Measurements from ENCODE around the gene ZCRB1.
"Not testable (repeated sequence)": the region's sequence is repeated elsewhere in the genome, so short reads cannot be mapped to it uniquely, and the experiment has no call there.

The ZCRB1 gene

GRCh38 chr12:42362647-42363260, 36.9 kb upstream of the ZCRB1 start:
- no peak for TF ChIP-seq CTCF (IDR thresholded peaks at IDR 0.05; ENCODE audit: insufficient read depth, missing control alignments)
- DNase-seq (ENCODE audit: insufficient read length, low spot score) (no peak), FAIRE-seq (no peak)

GRCh38 chr12:42361909-42362646, 36.2 kb upstream of the ZCRB1 start:
- DNase-seq (ENCODE audit: insufficient read length, low spot score): no peak
- no peak for TF ChIP-seq CTCF (IDR thresholded peaks at IDR 0.05; ENCODE audit: insufficient read depth, missing control alignments)
- no peak for FAIRE-seq

GRCh38 chr12:42360747-42361403, 35.0 kb upstream of the ZCRB1 start:
- DNase-seq (ENCODE audit: insufficient read length, low spot score) (no peak), FAIRE-seq (no peak)
- TF ChIP-seq CTCF (IDR thresholded peaks at IDR 0.05; ENCODE audit: insufficient read depth, missing control alignments): no peak

GRCh38 chr12:42356344-42356743, 30.4 kb upstream of the ZCRB1 start:
- no peak for TF ChIP-seq CTCF (IDR thresholded peaks at IDR 0.05; ENCODE audit: insufficient read depth, missing control alignments)
- DNase-seq (ENCODE audit: insufficient read length, low spot score) (no peak), FAIRE-seq (no peak)

GRCh38 chr12:42350021-42350407, 24.1 kb upstream of the ZCRB1 start:
- FAIRE-seq; DNase-seq (ENCODE audit: insufficient read length, low spot score): not testable (repeated sequence)

GRCh38 chr12:42349119-42350020, 23.5 kb upstream of the ZCRB1 start:
- FAIRE-seq; DNase-seq (ENCODE audit: insufficient read length, low spot score): not testable (repeated sequence)

GRCh38 chr12:42346403-42347002, 20.6 kb upstream of the ZCRB1 start:
- TF ChIP-seq CTCF (IDR thresholded peaks at IDR 0.05; ENCODE audit: insufficient read depth, missing control alignments): no peak
- FAIRE-seq (peak; percentile 25), DNase-seq (ENCODE audit: insufficient read length, low spot score) (no peak)

Measured in D721Med (cell line).